A549 (cell line): ENCODE data around the gene MRAS. TPM values are rescaled to one million over a fixed set of nuclear protein-coding genes. Genes with fewer than 3 reads are reported as not detected.

ENCODE experiments used
- ATAC-seq, 2 experiments: fragments of 200-7000 bp in 1 of 2; fragments of >200 bp in 1 of 2; cut with Nextera tagmentation in 1 of 2; cut with Tn5 transposase in 1 of 2; 3 replicates each; pipeline versions ENCODE4 v1.8.0 to v1.9.1; 2018 to 2020; ENCODE audit warnings: mild to moderate bottlenecking in 1 of 2, moderate library complexity in 1 of 2
- CTCF ChIA-PET: fragments of 300-600 bp; sonication (Branson Sonifier 250); formaldehyde crosslinking; extraction: SDS; loops from one replicate; lab custom pipeline; 2021; ENCODE audit warnings: antibody characterized with exemption, inconsistent platforms; lab: Yijun Ruan, JAX
- POLR2A ChIA-PET: fragments of 350-600 bp; formaldehyde crosslinking; extraction: SDS; loops from one replicate; lab custom pipeline; 2021; ENCODE audit warnings: antibody characterized with exemption, inconsistent platforms; lab: Yijun Ruan, JAX
- DNase-seq, 2 experiments: peaks; one replicate each; pipeline versions ENCODE4 v3.0.0 to v3.0.0-alpha.2; 2011 to 2016; ENCODE audit warnings: low read depth in 1 of 2, low spot score in 1 of 2
- FAIRE-seq: peaks from 2 replicates; lab custom pipeline; 2011; peaks lifted over from hg19 to GRCh38; lab: Jason Lieb, UNC
- H3K27ac ChIP-seq, 2 experiments: fragments of >200 bp; sonication (Bioruptor Twin); formaldehyde crosslinking; 3 replicates each; pipeline ENCODE4 v1.5.1; 2016 to 2017
- H3K4me1 ChIP-seq: fragments of >200 bp; sonication (Bioruptor Twin); formaldehyde crosslinking; 3 replicates; pipeline ENCODE4 v1.6.1; 2016
- H3K4me2 ChIP-seq: fragments of >200 bp; sonication (Bioruptor Twin); formaldehyde crosslinking; 3 replicates; pipeline ENCODE4 v1.6.1; 2016
- H3K4me3 ChIP-seq: fragments of >200 bp; sonication (Bioruptor Twin); formaldehyde crosslinking; 3 replicates; pipeline ENCODE4 v1.5.1; 2016
- H3K9me3 ChIP-seq: fragments of >200 bp; sonication (Bioruptor Twin); formaldehyde crosslinking; 3 replicates; pipeline ENCODE4 v1.6.1; 2016
- ATOH8 ChIP-seq: fragments of 250-450 bp; sonication (Bioruptor Pico); IDR thresholded peaks from 2 replicates; pipeline ENCODE4 v1.5.0; 2020; ENCODE audit warnings: low read depth, mild to moderate bottlenecking, moderate library complexity
- BHLHE40 ChIP-seq: IDR thresholded peaks from 2 replicates; pipeline ENCODE4 v1.6.1; 2012; ENCODE audit warnings: low read depth, low read length, inconsistent platforms
- CBX2 ChIP-seq: fragments of 200-600 bp; sonication (generic); IDR thresholded peaks from 2 replicates; pipeline ENCODE4 v1.6.1; 2016; ENCODE audit warnings: low read depth, mild to moderate bottlenecking, borderline replicate concordance
- CHD2 ChIP-seq: fragments of 150-350 bp; IDR thresholded peaks from 2 replicates; pipeline ENCODE4 v1.6.1; 2014; ENCODE audit warnings: low read length; ENCODE audit not compliant: partially characterized antibody
- ESRRA ChIP-seq: fragments of 150-350 bp; IDR thresholded peaks from 2 replicates; pipeline ENCODE4 v1.6.1; 2014; ENCODE audit warnings: mild to moderate bottlenecking, low read length, borderline replicate concordance
- HDAC2 ChIP-seq: fragments of 200-600 bp; sonication (generic); IDR thresholded peaks from 2 replicates; pipeline ENCODE4 v1.6.1; 2016
- HEYL ChIP-seq: fragments of 250-450 bp; sonication (Bioruptor Pico); IDR thresholded peaks from 2 replicates; pipeline ENCODE4 v1.8.0; 2021; ENCODE audit warnings: mild to moderate bottlenecking, moderate library complexity
- HMGXB4 ChIP-seq: fragments of 250-450 bp; sonication (Bioruptor Pico); IDR thresholded peaks from 2 replicates; pipeline ENCODE4 v1.5.0; 2021; ENCODE audit warnings: mild to moderate bottlenecking, moderate library complexity, borderline replicate concordance
- HOXA7 ChIP-seq: fragments of 250-450 bp; sonication (Bioruptor Pico); IDR thresholded peaks from 2 replicates; pipeline ENCODE4 v1.5.0; 2020; ENCODE audit warnings: mild to moderate bottlenecking, moderate library complexity
- HOXB13 ChIP-seq: fragments of 250-450 bp; sonication (Bioruptor Pico); IDR thresholded peaks from 2 replicates; pipeline ENCODE4 v1.5.0; 2020; ENCODE audit warnings: low read depth, mild to moderate bottlenecking, moderate library complexity
- HOXB5 ChIP-seq: fragments of 250-450 bp; sonication (Bioruptor Pico); IDR thresholded peaks from 2 replicates; pipeline ENCODE4 v1.5.0; 2020; ENCODE audit warnings: mild to moderate bottlenecking, moderate library complexity
- KDM1A ChIP-seq: fragments of 200-600 bp; sonication (generic); IDR thresholded peaks from 2 replicates; pipeline ENCODE4 v1.6.1; 2016; ENCODE audit warnings: low read depth, mild to moderate bottlenecking
- MAFK ChIP-seq: fragments of 450-650 bp; IDR thresholded peaks from 2 replicates; pipeline ENCODE4 v1.6.1; 2014; ENCODE audit not compliant: partially characterized antibody
- MAZ ChIP-seq: fragments of 150-350 bp; IDR thresholded peaks from 2 replicates; pipeline ENCODE4 v1.6.1; 2014; ENCODE audit warnings: antibody characterized with exemption, low read depth, low read length, borderline replicate concordance
- SREBF2 ChIP-seq: fragments of 450-650 bp; IDR thresholded peaks from 2 replicates; pipeline ENCODE4 v1.6.1; 2014; ENCODE audit warnings: mild to moderate bottlenecking, moderate library complexity
- TFCP2L1 ChIP-seq: fragments of 250-450 bp; sonication (Bioruptor Pico); IDR thresholded peaks from 2 replicates; pipeline ENCODE4 v1.5.0; 2021; ENCODE audit warnings: mild to moderate bottlenecking
- TP53 ChIP-seq: fragments of 250-450 bp; sonication (Bioruptor Pico); IDR thresholded peaks from 2 replicates; pipeline ENCODE4 v1.5.0; 2021; ENCODE audit warnings: mild to moderate bottlenecking, moderate library complexity
- ZFP36 ChIP-seq: fragments of 450-650 bp; IDR thresholded peaks from 2 replicates; pipeline ENCODE4 v1.6.1; 2014; ENCODE audit warnings: borderline replicate concordance; ENCODE audit not compliant: partially characterized antibody
- ZSCAN20 ChIP-seq: fragments of 250-450 bp; sonication (Bioruptor Pico); IDR thresholded peaks from 2 replicates; pipeline ENCODE4 v1.8.0; 2022; ENCODE audit warnings: mild to moderate bottlenecking, moderate library complexity
- WGBS: methylation state at CpG from one replicate; pipeline ENCODE4 v1.1.6; 2017; ENCODE audit errors: missing lambda C conversion rate; 5-methylcytosine and 5-hydroxymethylcytosine counted together
- polyA plus RNA-seq, 4 experiments: library from polyadenylated mRNA; depleted of rRNA in 3 of 4; stranded (reverse); fragments of >200 nt; fragmentation: RNase III in 1 of 4; extraction: RNeasy Plus Mini Kit Qiagen cat#74134 plus additional on column Dnase treatment in 1 of 4; gene quantifications; 2 replicates in 3 of 4; 3 replicates in 1 of 4; pipeline ENCODE4 v1.2.3, GENCODE V29; 2011 to 2017
- TF ChIP-seq, protein P1 (sequence below): IDR thresholded peaks from 2 replicates; pipeline ENCODE4 v1.6.1; 2012; ENCODE audit warnings: low read depth, borderline replicate concordance
- TF ChIP-seq, protein P2 (sequence below): fragments of >200 bp; sonication (Bioruptor Twin); formaldehyde crosslinking; IDR thresholded peaks from 3 replicates; pipeline ENCODE4 v1.5.1; 2016
- TF ChIP-seq, protein P3 (sequence below): IDR thresholded peaks from 2 replicates; pipeline ENCODE4 v1.6.1; 2012
- TF ChIP-seq, protein P4 (sequence below): fragments of >200 bp; sonication (Bioruptor Twin); formaldehyde crosslinking; IDR thresholded peaks from 2 replicates; pipeline ENCODE4 v1.6.1; 2016

The MRAS gene
- polyA plus RNA-seq, 2 of the 4 experiments (the other 2 are of a cell fraction): 11.2 to 15.0 TPM

GRCh38 chr3:138401834-138402233, 53.5 kb downstream of the MRAS start (continued):
- TF ChIP-seq TP53 (CRISPR knock-in tag): no peak
- TF ChIP-seq, protein P1, sequence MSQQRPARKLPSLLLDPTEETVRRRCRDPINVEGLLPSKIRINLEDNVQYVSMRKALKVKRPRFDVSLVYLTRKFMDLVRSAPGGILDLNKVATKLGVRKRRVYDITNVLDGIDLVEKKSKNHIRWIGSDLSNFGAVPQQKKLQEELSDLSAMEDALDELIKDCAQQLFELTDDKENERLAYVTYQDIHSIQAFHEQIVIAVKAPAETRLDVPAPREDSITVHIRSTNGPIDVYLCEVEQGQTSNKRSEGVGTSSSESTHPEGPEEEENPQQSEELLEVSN: no peak
- TF ChIP-seq, all 56 proteins: peak for 0

- no peak overlapping the region for H3K4me2 ChIP-seq
- DNase-seq: no peak
- TF ChIP-seq ZSCAN20 (CRISPR knock-in tag): no peak
- no peak for TF ChIP-seq HOXB13 (CRISPR knock-in tag)
- TF ChIP-seq ESRRA: no peak
- TF ChIP-seq TFCP2L1 (CRISPR knock-in tag): no peak
- TF ChIP-seq MAFK: no peak
- TF ChIP-seq, protein P2, sequence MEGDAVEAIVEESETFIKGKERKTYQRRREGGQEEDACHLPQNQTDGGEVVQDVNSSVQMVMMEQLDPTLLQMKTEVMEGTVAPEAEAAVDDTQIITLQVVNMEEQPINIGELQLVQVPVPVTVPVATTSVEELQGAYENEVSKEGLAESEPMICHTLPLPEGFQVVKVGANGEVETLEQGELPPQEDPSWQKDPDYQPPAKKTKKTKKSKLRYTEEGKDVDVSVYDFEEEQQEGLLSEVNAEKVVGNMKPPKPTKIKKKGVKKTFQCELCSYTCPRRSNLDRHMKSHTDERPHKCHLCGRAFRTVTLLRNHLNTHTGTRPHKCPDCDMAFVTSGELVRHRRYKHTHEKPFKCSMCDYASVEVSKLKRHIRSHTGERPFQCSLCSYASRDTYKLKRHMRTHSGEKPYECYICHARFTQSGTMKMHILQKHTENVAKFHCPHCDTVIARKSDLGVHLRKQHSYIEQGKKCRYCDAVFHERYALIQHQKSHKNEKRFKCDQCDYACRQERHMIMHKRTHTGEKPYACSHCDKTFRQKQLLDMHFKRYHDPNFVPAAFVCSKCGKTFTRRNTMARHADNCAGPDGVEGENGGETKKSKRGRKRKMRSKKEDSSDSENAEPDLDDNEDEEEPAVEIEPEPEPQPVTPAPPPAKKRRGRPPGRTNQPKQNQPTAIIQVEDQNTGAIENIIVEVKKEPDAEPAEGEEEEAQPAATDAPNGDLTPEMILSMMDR: no peak
- TF ChIP-seq ATOH8 (CRISPR knock-in tag): no peak
- TF ChIP-seq ZFP36: no peak
- no peak for TF ChIP-seq HMGXB4 (CRISPR knock-in tag)
- TF ChIP-seq HDAC2: no peak
- no peak for TF ChIP-seq SREBF2
- TF ChIP-seq CBX2: no peak
- H3K27ac ChIP-seq: no peak overlapping the region
- no peak for FAIRE-seq
- ATAC-seq: no peak
- WGBS: 74% methylated on average over 6 of the region's 6 CpGs
- H3K4me3 ChIP-seq: no peak overlapping the region
- ChIA-PET POLR2A (no interaction called here), CTCF (interaction anchor here (0.8 to 2.3 kb wide), 4 partner anchors 9 to 525 kb away, joined by 3 to 8 read pairs (median 3); no protein-coding TSS in a partner anchor)
- H3K4me1 ChIP-seq: no peaks in the 10 kb centered on the region
- no peaks in the 10 kb centered on the region for H3K9me3 ChIP-seq
Measured at GRCh38 chr3:138404121-138404520, 55.7 kb downstream of the MRAS start.

GRCh38 chr3:138405001-138405400, 56.6 kb downstream of the MRAS start:
- no peak for FAIRE-seq
- Histone ChIP-seq H3K9me3 (no peaks in the 10 kb centered on the region), H3K4me3 (no peak overlapping the region), H3K27ac (no peak overlapping the region), H3K4me1 (no peaks in the 10 kb centered on the region), H3K4me2 (no peak overlapping the region)
- ChIA-PET CTCF (interaction anchor here (1.0 to 2.3 kb wide), 2 partner anchors 12 to 518 kb away, joined by 3 to 8 read pairs; no protein-coding TSS in a partner anchor), POLR2A (no interaction called here)
- TF ChIP-seq BHLHE40: no peak
- TF ChIP-seq KDM1A: no peak
- TF ChIP-seq MAZ: no peak
- TF ChIP-seq, protein P3, sequence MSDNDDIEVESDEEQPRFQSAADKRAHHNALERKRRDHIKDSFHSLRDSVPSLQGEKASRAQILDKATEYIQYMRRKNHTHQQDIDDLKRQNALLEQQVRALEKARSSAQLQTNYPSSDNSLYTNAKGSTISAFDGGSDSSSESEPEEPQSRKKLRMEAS: no peak
- TF ChIP-seq, protein P4, sequence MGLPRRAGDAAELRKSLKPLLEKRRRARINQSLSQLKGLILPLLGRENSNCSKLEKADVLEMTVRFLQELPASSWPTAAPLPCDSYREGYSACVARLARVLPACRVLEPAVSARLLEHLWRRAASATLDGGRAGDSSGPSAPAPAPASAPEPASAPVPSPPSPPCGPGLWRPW: no peak
- TF ChIP-seq SREBF2: no peak
- TF ChIP-seq HEYL (CRISPR knock-in tag): no peak
- no peak for TF ChIP-seq CHD2
- no peak for TF ChIP-seq HOXB5 (CRISPR knock-in tag)
- no peak for TF ChIP-seq HOXA7 (CRISPR knock-in tag)
- WGBS: 56% methylated on average over 7 of the region's 7 CpGs
- DNase-seq: no peak
- no peak for ATAC-seq
